ENCODE measurements around the gene YEATS2.

The YEATS2 gene

GRCh38 chr3:183827809-183828537, 130.4 kb downstream of the YEATS2 start:
- CTCF ChIA-PET: no interaction called here
- DNase-seq (ENCODE audit: extremely low spot score): no peak

GRCh38 chr3:183828538-183828870, 130.9 kb downstream of the YEATS2 start:
- ChIA-PET CTCF (no interaction called here), POLR2A (no interaction called here)
- no peak for DNase-seq (ENCODE audit: extremely low spot score)
- TF ChIP-seq TARDBP (IDR thresholded peaks at IDR 0.05) (no peak), FOXM1 (IDR thresholded peaks at IDR 0.05; ENCODE audit: borderline replicate concordance) (no peak), NFRKB (IDR thresholded peaks at IDR 0.05) (no peak), SP1 (IDR thresholded peaks at IDR 0.05) (no peak), SUZ12 (IDR thresholded peaks at IDR 0.05) (no peak), PKNOX1 (IDR thresholded peaks at IDR 0.05) (no peak)

More at GRCh38 chr3:183827809-183828537, 130.4 kb downstream of the YEATS2 start:
- TF ChIP-seq SUZ12 (IDR thresholded peaks at IDR 0.05) (no peak), L3MBTL2 (conservative IDR thresholded peaks at IDR 0.05) (no peak), TARDBP (IDR thresholded peaks at IDR 0.05) (no peak), PKNOX1 (IDR thresholded peaks at IDR 0.05) (no peak), ELF4 (IDR thresholded peaks at IDR 0.05) (no peak), ARNT (IDR thresholded peaks at IDR 0.05) (no peak), NFRKB (IDR thresholded peaks at IDR 0.05) (no peak), ZNF384 (IDR thresholded peaks at IDR 0.05) (no peak), FOXM1 (IDR thresholded peaks at IDR 0.05; ENCODE audit: borderline replicate concordance) (no peak), CTBP1 (IDR thresholded peaks at IDR 0.05; ENCODE audit: borderline replicate concordance) (no peak), FOXK2 (IDR thresholded peaks at IDR 0.05) (no peak), SP1 (IDR thresholded peaks at IDR 0.05) (no peak), FOXA1 (IDR thresholded peaks at IDR 0.05) (no peak), BHLHE40 (IDR thresholded peaks at IDR 0.05; ENCODE audit: borderline replicate concordance) (no peak)
- POLR2A ChIA-PET: no interaction called here

- DNase-seq (ENCODE audit: extremely low spot score): no peak
- CTCF ChIA-PET: no interaction called here
- POLR2A ChIA-PET: no interaction called here
- TF ChIP-seq FOXM1 (IDR thresholded peaks at IDR 0.05; ENCODE audit: borderline replicate concordance) (no peak), PKNOX1 (IDR thresholded peaks at IDR 0.05) (no peak), L3MBTL2 (conservative IDR thresholded peaks at IDR 0.05) (no peak), CTBP1 (IDR thresholded peaks at IDR 0.05; ENCODE audit: borderline replicate concordance) (no peak), SUZ12 (IDR thresholded peaks at IDR 0.05) (no peak), ARNT (IDR thresholded peaks at IDR 0.05) (no peak), LEF1 (IDR thresholded peaks at IDR 0.05; ENCODE audit: borderline replicate concordance) (no peak), FOXK2 (IDR thresholded peaks at IDR 0.05) (no peak), FOXA1 (IDR thresholded peaks at IDR 0.05) (no peak), SP1 (IDR thresholded peaks at IDR 0.05) (no peak), TARDBP (IDR thresholded peaks at IDR 0.05) (no peak), ZNF384 (IDR thresholded peaks at IDR 0.05) (no peak), HDGF (IDR thresholded peaks at IDR 0.05; ENCODE audit: borderline replicate concordance) (no peak), NFRKB (IDR thresholded peaks at IDR 0.05) (no peak), ELF4 (IDR thresholded peaks at IDR 0.05) (no peak), BHLHE40 (IDR thresholded peaks at IDR 0.05; ENCODE audit: borderline replicate concordance) (no peak)
These were observed 131.9 kb downstream of the YEATS2 start for GRCh38 chr3:183829466-183829865.

GRCh38 chr3:183830187-183830586, 132.6 kb downstream of the YEATS2 start:
- CTCF ChIA-PET: no interaction called here
- POLR2A ChIA-PET: no interaction called here
- TF ChIP-seq CTBP1 (IDR thresholded peaks at IDR 0.05; ENCODE audit: borderline replicate concordance) (no peak), FOXK2 (IDR thresholded peaks at IDR 0.05) (no peak), SP1 (IDR thresholded peaks at IDR 0.05) (no peak)
- DNase-seq (ENCODE audit: extremely low spot score): no peak

- ChIA-PET CTCF (no interaction called here), POLR2A (no interaction called here)
- no peak for DNase-seq (ENCODE audit: extremely low spot score)
- TF ChIP-seq HDGF (IDR thresholded peaks at IDR 0.05; ENCODE audit: borderline replicate concordance): no peak
- no peak for TF ChIP-seq LEF1 (IDR thresholded peaks at IDR 0.05; ENCODE audit: borderline replicate concordance)
- TF ChIP-seq SP1 (IDR thresholded peaks at IDR 0.05): no peak
- no peak for TF ChIP-seq ELF4 (IDR thresholded peaks at IDR 0.05)
- no peak for TF ChIP-seq PKNOX1 (IDR thresholded peaks at IDR 0.05)
- no peak for TF ChIP-seq NFRKB (IDR thresholded peaks at IDR 0.05)
- TF ChIP-seq L3MBTL2 (conservative IDR thresholded peaks at IDR 0.05): no peak
- no peak for TF ChIP-seq FOXK2 (IDR thresholded peaks at IDR 0.05)
- TF ChIP-seq ZNF384 (IDR thresholded peaks at IDR 0.05): no peak
- no peak for TF ChIP-seq TARDBP (IDR thresholded peaks at IDR 0.05)
These were observed 135.9 kb downstream of the YEATS2 start for GRCh38 chr3:183833516-183833915.

GRCh38 chr3:183837390-183837789, 139.8 kb downstream of the YEATS2 start:
- no peak for TF ChIP-seq SUZ12 (IDR thresholded peaks at IDR 0.05)
- DNase-seq (ENCODE audit: extremely low spot score): no peak
- ChIA-PET CTCF (no interaction called here), POLR2A (no interaction called here)
